ENCODE measurements around the gene PRPSAP1.

DNA sequence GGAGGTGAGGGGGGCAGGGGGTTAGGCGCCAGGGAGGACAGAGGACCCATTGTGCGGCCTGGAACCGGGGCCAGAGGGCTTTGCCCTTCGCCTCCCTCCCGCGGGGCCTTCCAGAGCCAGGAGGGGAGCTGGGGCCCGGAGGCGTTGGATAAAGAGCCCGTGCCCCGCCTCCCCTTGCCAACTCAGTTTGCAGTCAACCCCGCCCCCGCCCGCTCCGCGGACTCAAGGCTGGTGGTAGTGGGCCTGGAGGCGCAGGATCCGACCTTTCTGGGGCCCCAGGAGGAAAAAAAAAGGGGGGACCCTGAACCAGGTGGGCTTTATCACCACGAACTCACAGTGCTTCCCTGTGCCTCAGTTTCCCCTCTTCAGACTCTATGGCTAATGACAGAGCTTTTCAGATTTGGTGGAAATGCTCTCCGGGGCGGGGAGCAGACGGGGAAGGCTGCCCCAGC lies 28.7 kb upstream of the PRPSAP1 start:
- TF ChIP-seq, protein P1, sequence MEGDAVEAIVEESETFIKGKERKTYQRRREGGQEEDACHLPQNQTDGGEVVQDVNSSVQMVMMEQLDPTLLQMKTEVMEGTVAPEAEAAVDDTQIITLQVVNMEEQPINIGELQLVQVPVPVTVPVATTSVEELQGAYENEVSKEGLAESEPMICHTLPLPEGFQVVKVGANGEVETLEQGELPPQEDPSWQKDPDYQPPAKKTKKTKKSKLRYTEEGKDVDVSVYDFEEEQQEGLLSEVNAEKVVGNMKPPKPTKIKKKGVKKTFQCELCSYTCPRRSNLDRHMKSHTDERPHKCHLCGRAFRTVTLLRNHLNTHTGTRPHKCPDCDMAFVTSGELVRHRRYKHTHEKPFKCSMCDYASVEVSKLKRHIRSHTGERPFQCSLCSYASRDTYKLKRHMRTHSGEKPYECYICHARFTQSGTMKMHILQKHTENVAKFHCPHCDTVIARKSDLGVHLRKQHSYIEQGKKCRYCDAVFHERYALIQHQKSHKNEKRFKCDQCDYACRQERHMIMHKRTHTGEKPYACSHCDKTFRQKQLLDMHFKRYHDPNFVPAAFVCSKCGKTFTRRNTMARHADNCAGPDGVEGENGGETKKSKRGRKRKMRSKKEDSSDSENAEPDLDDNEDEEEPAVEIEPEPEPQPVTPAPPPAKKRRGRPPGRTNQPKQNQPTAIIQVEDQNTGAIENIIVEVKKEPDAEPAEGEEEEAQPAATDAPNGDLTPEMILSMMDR (conservative IDR thresholded peaks at IDR 0.05; ENCODE audit: low read depth, low read length) = no peak
- TF ChIP-seq EZH2 (IDR thresholded peaks at IDR 0.05; ENCODE audit: borderline replicate concordance, low read depth, low read length, poor library complexity, severe bottlenecking) = no peak
